LNCAP (cell line): ENCODE results near the gene GHDC.

Experiments used
- TF ChIP-seq, protein P1 (sequence below): fragments of 450-650 bp; IDR thresholded peaks from 2 replicates; pipeline ENCODE4 v1.5.1; 2017; ENCODE audit warnings: mild to moderate bottlenecking

Gene GHDC

DNA sequence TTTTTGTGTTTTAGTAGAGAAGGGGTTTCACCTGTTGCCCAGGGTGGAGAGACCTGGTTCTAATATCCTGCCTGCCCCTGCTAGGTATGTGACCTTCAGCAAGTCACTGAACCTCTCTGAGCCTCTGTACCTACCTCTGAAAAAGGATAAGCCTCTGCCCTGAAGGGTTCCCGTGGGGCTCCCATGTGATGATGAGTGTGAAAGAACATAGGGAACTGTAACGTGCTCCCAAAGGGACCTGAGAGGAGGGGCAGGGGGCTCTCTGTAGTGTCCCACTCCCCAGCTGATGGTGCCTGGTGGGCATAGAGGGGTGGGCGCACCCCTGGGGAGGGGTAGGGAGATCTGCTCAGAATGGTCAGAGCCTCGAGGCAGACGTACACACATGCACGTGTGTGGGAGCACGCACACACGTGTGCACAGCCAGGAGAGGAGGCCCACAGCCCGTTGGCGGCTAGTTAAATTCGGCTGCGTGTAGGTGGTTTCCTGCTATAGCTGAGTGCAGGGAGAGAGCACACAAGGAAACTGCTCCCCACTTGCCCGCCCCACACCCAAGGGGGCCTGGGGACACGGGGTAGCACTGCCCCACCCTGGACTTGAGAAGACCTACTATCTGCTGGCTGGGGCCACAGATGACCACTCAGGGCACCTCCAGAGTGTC is 20.0 kb downstream of the GHDC start:
- TF ChIP-seq, protein P1, sequence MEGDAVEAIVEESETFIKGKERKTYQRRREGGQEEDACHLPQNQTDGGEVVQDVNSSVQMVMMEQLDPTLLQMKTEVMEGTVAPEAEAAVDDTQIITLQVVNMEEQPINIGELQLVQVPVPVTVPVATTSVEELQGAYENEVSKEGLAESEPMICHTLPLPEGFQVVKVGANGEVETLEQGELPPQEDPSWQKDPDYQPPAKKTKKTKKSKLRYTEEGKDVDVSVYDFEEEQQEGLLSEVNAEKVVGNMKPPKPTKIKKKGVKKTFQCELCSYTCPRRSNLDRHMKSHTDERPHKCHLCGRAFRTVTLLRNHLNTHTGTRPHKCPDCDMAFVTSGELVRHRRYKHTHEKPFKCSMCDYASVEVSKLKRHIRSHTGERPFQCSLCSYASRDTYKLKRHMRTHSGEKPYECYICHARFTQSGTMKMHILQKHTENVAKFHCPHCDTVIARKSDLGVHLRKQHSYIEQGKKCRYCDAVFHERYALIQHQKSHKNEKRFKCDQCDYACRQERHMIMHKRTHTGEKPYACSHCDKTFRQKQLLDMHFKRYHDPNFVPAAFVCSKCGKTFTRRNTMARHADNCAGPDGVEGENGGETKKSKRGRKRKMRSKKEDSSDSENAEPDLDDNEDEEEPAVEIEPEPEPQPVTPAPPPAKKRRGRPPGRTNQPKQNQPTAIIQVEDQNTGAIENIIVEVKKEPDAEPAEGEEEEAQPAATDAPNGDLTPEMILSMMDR, result no peak

DNA sequence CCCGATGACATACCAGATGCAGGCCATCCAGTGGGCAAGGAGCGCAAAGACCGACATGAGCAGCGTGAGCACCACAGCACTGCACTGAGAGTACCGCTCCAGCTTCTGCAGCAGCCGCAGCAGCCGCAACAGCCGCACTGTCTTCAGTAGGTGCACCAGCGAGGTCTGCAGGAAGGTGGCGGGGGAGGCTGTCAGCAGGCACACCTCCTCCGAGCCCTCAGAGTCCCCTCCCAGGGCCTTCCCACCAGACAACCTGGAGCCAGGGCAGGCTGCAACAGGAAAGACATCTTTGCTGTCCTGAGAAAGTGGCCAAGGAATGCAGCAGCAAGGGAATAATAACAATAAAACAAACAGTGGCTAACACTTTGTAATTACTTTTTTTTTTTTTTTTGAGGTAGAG is 22.5 kb downstream of the GHDC start:
- TF ChIP-seq, protein P1, result no peak

DNA sequence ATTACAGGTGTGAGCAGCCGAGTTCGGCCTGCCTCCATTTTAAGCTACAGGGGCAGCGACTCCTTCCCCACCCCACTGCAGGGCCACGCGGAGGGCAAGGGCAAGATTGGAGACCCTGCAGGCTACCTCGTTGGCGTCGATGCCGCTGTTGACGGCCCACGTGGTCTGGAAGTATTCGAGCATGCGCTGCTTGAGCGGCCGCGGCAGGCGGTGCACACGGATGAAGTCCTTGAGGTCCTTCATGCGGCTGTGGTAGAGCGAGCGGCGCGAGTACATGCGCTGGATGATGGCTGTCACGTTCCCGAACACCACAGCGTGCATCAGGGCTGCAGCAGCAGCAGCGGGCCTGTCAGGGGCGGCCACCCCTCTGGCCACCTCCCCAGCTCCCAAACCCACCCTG is 24.9 kb downstream of the GHDC start:
- TF ChIP-seq, protein P1, result no peak

- TF ChIP-seq, protein P1, result no peak
Measured at GRCh38 chr17:42167807-42168206, 26.5 kb downstream of the GHDC start.

GRCh38 chr17:42166196-42166763 is 28.0 kb downstream of the GHDC start:
- TF ChIP-seq, protein P1, result no peak

DNA sequence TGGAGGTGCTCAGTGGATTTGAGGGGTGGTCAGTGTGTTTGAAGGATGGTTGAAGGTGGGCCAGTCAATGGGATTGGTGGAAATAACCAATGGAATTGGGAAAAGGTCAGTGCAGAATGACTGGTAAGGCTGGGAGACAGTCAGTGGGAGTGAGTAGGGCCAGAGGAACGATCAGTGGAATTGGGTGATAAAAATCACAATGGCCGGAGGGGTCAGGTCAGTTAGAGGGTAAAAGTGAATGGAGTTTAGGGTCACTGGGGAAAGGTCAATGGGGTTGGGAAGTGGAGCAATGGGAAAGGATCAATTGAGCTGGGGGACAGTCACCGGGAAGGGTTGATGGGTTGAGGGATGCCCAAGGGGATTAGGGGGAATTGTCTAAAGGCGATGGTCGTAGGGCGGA is 28.5 kb downstream of the GHDC start:
- TF ChIP-seq, protein P1, result no peak

DNA sequence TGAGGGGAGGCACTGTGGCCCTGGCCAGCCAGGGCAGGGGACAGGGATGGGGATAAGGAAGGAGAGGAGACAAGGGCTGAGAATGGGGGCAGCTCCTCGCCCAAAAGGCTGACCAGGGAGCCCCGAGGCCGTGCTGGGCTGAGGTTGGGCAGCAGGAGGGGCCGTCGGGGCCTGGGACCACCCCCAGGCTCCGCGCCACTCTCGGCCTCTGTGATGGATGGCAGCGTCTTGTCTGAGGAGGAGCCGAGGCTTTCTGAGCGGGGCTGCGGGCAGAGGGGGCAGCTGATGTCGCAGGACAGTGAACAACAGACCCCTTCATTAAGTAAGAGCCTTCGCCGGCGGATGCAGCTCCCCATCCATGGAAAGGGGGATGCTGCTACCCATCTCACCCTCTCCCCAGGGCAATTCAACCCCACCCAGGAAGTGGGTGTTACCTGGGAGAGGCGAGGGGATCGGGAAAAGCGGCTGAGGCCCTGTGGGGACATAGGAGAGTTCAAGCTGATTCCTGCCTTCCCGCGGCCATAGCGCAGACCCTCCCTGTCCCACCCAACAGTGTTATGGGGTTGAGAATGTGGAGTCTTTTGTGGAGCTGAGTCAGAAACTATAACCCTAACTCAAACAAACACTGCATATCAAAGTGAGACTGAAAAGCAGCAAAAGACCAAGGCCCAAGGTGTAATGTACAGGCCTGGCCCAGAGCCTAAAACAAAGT is 30.4 kb downstream of the GHDC start:
- TF ChIP-seq, protein P1, result no peak
